Breast epithelium (tissue), 4 donors: Measurements from ENCODE around the gene DBH. TPM values are rescaled to one million over a fixed set of nuclear protein-coding genes. Genes with fewer than 3 reads are reported as not detected.

ENCODE experiments used
- DNase-seq, 2 donors: peaks; one replicate each; pipeline ENCODE4 v3.0.0-alpha.2; 2019; ENCODE audit warnings: low spot score in 2 of 2
- H3K27ac ChIP-seq, 2 donors: fragments of 200-600 bp; sonication (generic) in 1 of 2; one replicate each; pipeline ENCODE4 v1.5.1; 2016 to 2019; ENCODE audit warnings: mild to moderate bottlenecking in 1 of 2
- H3K27me3 ChIP-seq, 2 donors: fragments of 200-600 bp; sonication (generic) in 1 of 2; one replicate each; pipeline versions ENCODE4 v1.5.1 to v1.6.0; 2017 to 2019; ENCODE audit warnings: control low read depth in 1 of 2, mild to moderate bottlenecking in 1 of 2
- H3K36me3 ChIP-seq: fragments of 200-600 bp; one replicate; pipeline ENCODE4 v1.5.1; 2019
- H3K4me1 ChIP-seq, 2 donors: fragments of 200-600 bp; sonication (generic); one replicate each; pipeline ENCODE4 v1.5.1; 2016 to 2019; ENCODE audit warnings: control low read depth in 1 of 2
- H3K4me3 ChIP-seq, 3 donors: fragments of 200-600 bp; sonication (generic); 1 replicate in 2 of 3; 2 replicates in 1 of 3; pipeline ENCODE4 v1.5.1; 2016 to 2019; ENCODE audit warnings: mild to moderate bottlenecking in 3 of 3, moderate library complexity in 2 of 3
- H3K9me3 ChIP-seq, 2 donors: fragments of 200-600 bp; sonication (generic) in 1 of 2; one replicate each; pipeline ENCODE4 v1.5.1; 2016 to 2019; ENCODE audit warnings: control low read depth in 1 of 2
- CTCF ChIP-seq, 3 donors: fragments of 450-650 bp; IDR thresholded peaks; one replicate each; pipeline ENCODE4 v1.5.1; 2016 to 2017; ENCODE audit warnings: antibody characterized with exemption in 3 of 3, mild to moderate bottlenecking in 3 of 3, moderate library complexity in 3 of 3
- POLR2A ChIP-seq: fragments of 450-650 bp; IDR thresholded peaks from one replicate; pipeline ENCODE4 v1.6.1; 2016; ENCODE audit warnings: antibody characterized with exemption, mild to moderate bottlenecking, moderate library complexity
- POLR2AphosphoS5 ChIP-seq, 3 donors: sonication (generic); formaldehyde crosslinking; IDR thresholded peaks; one replicate each; pipeline ENCODE4 v1.6.1; 2017; ENCODE audit warnings: antibody characterized with exemption in 3 of 3
- intact Hi-C: fragments of 100-400 bp; cut with DNase I; formaldehyde crosslinking; loops from one replicate; pipeline ENCODE4 v1.15.1; 2023; ENCODE audit warnings: low total_unique reads
- total RNA-seq, 3 donors: library from RNA; depleted of rRNA; stranded (reverse); fragments of >200 nt; gene quantifications; one replicate each; pipeline ENCODE4 v1.1.0, GENCODE V29; 2016

The DBH gene
- total RNA-seq, 3 donors from 2014 or later = not detected

DNA sequence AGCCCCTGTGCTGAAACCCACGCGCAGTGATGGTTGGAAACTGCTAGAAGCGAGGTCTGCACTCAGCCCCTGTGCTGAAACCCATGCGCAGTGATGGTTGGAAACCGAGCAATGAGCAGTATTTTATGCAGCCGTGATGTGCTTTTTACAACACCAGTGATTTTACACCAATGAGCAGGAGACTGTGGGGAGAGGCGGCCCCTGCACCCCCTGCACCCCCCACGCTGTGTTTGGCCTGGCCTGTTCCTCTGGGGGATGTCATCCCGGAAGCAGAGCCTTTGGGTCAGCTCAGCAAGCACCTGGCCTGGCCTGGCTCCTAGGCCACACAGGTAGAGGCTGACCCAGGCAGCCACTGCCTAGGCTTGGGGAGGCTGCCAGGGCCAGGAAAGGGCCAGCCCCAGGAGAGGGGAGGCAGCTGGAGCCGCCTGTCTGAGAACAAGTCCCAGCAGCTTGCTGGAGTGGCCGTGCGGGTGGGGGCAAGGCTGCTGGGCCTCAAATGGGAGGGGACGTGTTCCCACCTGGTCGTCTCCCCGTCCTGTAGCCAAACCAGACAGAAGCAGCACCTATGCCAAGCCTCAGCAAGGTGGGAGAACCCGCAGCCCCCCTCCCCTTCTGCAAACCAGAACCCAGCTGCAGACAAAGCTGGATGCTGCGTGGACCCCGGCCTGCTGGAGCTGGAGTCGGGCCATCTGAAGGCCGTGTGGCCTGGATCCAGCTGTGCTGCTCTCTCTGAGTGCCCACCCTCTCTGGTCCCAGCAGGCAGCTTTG is 46.8 kb downstream of the DBH start:
- no peak overlapping the region for H3K4me3 ChIP-seq
- peak overlapping the region in 1 of 2 donors; percentile 44 for H3K27ac ChIP-seq
- H3K27me3 ChIP-seq = no peaks in the 10 kb centered on the region
- H3K36me3 ChIP-seq = no peaks in the 10 kb centered on the region
- TF ChIP-seq POLR2A (no peak), CTCF (IDR thresholded peaks at IDR 0.05) (no peak), POLR2AphosphoS5 (IDR thresholded peaks at IDR 0.05) (no peak)
- intact Hi-C loops = loop anchor here (10.0 kb wide), 1 partner anchor 258 kb away; the partner anchor contains the start of gene ADAMTS13
- peaks cover 0 to 2% of the 10 kb centered on the region in 2 donors for H3K4me1 ChIP-seq
- H3K9me3 ChIP-seq = no peaks in the 10 kb centered on the region
- no peak for DNase-seq

GRCh38 chr9:133683586-133684120 is 47.5 kb downstream of the DBH start:
- TF ChIP-seq POLR2AphosphoS5 (IDR thresholded peaks at IDR 0.05) (no peak), CTCF (IDR thresholded peaks at IDR 0.05) (no peak), POLR2A (no peak)
- DNase-seq = no peak
- H3K27ac ChIP-seq = peak overlapping the region in 1 of 2 donors; percentile 44
- intact Hi-C loops = loop anchor here (10.0 kb wide), 1 partner anchor 259 kb away; the partner anchor contains the start of gene ADAMTS13
- H3K4me1 ChIP-seq = peaks cover 0 to 2% of the 10 kb centered on the region in 2 donors
- H3K4me3 ChIP-seq = no peak overlapping the region
- H3K36me3 ChIP-seq = no peaks in the 10 kb centered on the region
- no peaks in the 10 kb centered on the region for H3K27me3 ChIP-seq
- H3K9me3 ChIP-seq = no peaks in the 10 kb centered on the region

DNA sequence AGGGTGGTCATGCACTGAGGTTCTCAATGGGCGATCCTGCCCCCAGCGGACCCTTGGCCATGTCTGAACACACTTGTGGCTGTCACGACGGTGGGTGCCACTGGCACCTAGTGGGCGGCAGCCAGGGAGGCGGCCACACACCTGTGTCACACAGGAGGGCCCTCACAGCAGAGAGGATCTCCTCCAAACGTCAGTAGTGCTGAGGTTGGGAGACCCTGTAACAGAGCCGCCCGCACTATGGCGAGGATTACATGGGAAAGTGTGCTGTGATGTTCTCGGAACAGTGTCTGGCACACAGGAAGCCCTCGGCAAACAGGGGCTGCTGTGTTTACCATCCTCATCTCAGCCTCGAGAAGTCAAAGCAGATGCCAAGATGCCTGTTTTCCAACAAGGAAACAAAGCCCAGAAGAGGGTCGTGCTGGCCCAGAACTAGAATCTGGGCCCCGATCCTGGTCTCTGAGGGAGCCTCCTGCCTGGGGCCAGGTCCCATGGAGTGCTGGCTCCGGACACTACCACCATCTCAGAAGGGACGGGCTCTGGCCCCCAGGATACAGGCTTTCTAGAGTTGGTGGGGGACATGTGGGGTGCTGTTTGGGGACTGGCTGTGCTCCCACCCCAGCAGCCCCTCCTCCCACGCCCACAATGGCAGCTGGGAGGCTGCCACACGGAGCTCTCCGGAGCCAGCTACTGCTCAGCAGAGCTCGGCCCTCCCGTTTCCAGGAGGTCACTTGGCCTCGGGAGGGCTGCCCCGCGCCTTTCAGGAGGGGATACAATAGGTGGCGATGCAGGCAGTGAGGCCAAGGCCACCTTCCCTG is 48.2 kb downstream of the DBH start:
- Histone ChIP-seq H3K9me3 (no peaks in the 10 kb centered on the region), H3K27me3 (no peaks in the 10 kb centered on the region), H3K4me3 (no peak overlapping the region), H3K4me1 (peaks cover 0 to 2% of the 10 kb centered on the region in 2 donors), H3K36me3 (no peaks in the 10 kb centered on the region), H3K27ac (peak overlapping the region in 1 of 2 donors; percentile 44)
- intact Hi-C loops = loop anchor here (10.0 kb wide), 1 partner anchor 260 kb away; the partner anchor contains the start of gene ADAMTS13
- DNase-seq = no peak
- TF ChIP-seq CTCF (IDR thresholded peaks at IDR 0.05) = no peak
- TF ChIP-seq POLR2A = no peak
- TF ChIP-seq POLR2AphosphoS5 (IDR thresholded peaks at IDR 0.05) = no peak

DNA sequence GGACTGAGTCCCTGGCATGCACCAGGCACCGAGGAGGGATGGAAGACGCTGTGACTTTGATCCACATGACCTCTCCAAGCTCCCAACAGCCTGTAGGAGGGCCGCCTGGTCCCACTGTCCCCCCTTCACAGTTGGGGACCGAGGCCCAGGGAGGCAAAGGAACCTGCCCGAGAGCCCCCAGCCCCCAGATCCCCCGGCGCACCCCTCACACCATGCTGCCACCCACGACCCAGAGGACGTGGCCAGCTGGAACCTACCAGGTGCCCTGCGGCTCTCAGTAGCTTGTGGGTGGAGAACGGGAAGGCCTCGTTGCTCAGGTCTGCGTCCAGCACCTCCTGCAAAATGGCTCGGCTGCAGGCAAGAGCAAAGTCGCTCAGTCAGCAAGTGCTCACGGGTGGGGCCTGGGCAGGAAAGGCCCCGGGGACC is 48.8 kb downstream of the DBH start:
- intact Hi-C loops = loop anchor here (10.0 kb wide), 1 partner anchor 260 kb away; the partner anchor contains the start of gene ADAMTS13
- no peaks in the 10 kb centered on the region for H3K9me3 ChIP-seq
- TF ChIP-seq CTCF (IDR thresholded peaks at IDR 0.05) (no peak), POLR2A (no peak), POLR2AphosphoS5 (IDR thresholded peaks at IDR 0.05) (no peak)
- no peak overlapping the region for H3K4me3 ChIP-seq
- no peaks in the 10 kb centered on the region for H3K27me3 ChIP-seq
- DNase-seq = no peak
- peak overlapping the region in 1 of 2 donors; percentile 44 for H3K27ac ChIP-seq
- peaks cover 0 to 2% of the 10 kb centered on the region in 2 donors for H3K4me1 ChIP-seq
- no peaks in the 10 kb centered on the region for H3K36me3 ChIP-seq
